MM.1S (cell line): ENCODE data around the gene JAK3.

Experiments used
- CTCF ChIP-seq: fragments of 300-600 bp; sonication (generic); IDR thresholded peaks from 2 replicates; pipeline ENCODE4 v1.5.1; 2016; ENCODE audit warnings: antibody characterized with exemption, low read length, mixed read lengths
- EZH2 ChIP-seq: fragments of 300-600 bp; sonication (generic); optimal IDR thresholded peaks from 2 replicates; pipeline ENCODE3; 2017; ENCODE audit warnings: low read depth, mild to moderate bottlenecking, antibody characterized with exemption, low read length, mixed read lengths
- EZH2phosphoT487 ChIP-seq: fragments of 300-600 bp; sonication (generic); IDR thresholded peaks from 2 replicates; pipeline ENCODE4 v1.6.1; 2018; ENCODE audit warnings: antibody characterized with exemption, low read length

GRCh38 chr19:17888260-17888659, 40.5 kb upstream of the JAK3 start:
- TF ChIP-seq CTCF (no peak), EZH2phosphoT487 (no peak), EZH2 (no peak)
